GM12892 (cell line): ENCODE results near the gene SPRR2E.

ENCODE experiments used
- POLR2A ChIP-seq: IDR thresholded peaks from 2 replicates; pipeline ENCODE4 v1.6.1; 2011; ENCODE audit warnings: low read depth, low read length, control low read depth
- TAF1 ChIP-seq: IDR thresholded peaks from 2 replicates; pipeline ENCODE4 v1.6.1; 2011; ENCODE audit warnings: low read depth, mild to moderate bottlenecking, control low read depth, low read length, borderline replicate concordance

DNA sequence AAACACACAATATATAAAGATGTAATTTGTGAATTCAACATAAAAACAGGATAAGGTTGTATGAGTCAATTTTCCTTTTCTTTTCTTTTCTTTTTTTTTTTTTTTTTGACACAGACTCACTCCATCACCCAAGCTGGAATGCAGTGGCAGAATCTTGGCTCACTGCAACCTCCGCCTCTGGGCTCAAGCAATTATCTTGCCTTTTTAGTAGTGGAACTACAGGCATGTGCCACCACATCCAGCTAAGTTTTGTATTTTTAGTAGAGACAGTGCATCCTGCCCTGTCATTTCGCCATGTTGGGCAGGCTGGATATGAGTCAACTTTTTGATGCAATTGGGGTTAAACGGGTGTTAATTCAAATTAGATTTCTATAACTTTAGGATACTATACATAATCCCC, 12.6 kb downstream of the SPRR2E start:
- TF ChIP-seq POLR2A (no peak), TAF1 (no peak)
